ENCODE measurements around the gene GPR171.
"Not testable (repeated sequence)": the region's sequence is repeated elsewhere in the genome, so short reads cannot be mapped to it uniquely, and the experiment has no call there.

Gene GPR171

DNA sequence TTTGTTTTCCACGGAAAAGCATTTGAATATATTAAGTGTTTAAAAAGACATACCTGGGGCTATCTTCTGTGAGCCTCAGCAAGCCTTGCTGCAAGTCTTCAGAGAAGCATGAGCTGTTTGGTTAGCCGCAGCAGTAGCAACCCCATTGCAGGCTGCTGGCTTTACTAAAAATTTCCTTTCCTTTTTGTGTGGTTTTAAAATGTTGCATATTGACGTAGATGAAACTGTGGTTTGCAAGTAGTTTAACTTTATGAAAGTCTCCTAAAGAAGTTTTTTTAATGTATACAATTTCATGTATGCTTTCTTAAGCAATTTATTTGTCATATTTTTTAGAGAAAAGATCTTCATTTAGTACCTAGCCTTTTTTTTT, at the start of gene GPR171:
Gene GPR171, minus strand, starts transcription at position 166 of the 370 bp plus-strand sequence. CDS start 3,830 bp downstream, outside the sequence.
- DNase-seq (ENCODE audit: low spot score) = no peak

DNA sequence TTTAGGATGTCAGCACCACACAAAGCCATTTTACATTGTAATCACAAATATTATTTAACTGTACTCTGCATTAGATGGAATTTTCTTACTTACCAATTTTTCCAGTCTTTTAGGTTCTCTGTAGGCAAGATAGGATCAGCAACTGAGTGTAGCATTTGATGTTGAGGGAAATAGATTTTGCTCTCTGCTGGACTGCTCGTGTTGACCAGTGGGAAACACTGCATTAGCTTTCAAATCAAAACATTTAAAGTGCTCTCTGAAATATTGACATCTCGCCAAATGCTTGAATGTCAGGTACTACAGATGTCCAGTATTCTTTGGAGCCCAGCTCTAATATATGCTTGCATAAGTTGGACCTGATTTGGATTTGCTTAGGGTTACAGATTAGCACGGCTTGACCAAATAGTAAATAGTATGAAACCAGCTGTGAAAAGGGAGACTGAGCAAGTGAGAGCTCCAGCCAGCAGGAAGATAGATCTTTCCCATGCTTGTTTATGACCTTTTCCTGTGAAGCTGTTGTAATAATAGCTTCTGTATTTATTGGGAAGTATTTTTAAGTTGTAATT, 45.8 kb upstream of the GPR171 start:
- DNase-seq (ENCODE audit: low spot score) = no peak

DNA sequence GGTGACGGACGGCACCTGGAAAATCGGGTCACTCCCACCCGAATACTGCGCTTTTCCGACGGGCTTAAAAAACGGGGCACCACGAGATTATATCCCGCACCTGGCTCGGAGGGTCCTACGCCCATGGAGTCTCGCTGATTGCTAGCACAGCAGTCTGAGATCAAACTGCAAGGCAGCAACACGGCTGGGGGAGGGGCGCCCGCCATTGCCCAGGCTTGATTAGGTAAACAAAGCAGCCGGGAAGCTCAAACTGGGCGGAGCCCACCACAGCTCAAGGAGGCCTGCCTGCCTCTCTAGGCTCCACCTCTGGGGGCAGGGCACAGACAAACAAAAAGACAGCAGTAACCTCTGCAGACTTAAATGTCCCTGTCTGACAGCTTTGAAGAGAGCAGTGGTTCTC, 39.0 kb upstream of the GPR171 start:
- DNase-seq (ENCODE audit: low spot score) = not testable (repeated sequence)

- no peak for DNase-seq (ENCODE audit: low spot score)
Measured at GRCh38 chr3:151236736-151237135, 33.7 kb upstream of the GPR171 start.

DNA sequence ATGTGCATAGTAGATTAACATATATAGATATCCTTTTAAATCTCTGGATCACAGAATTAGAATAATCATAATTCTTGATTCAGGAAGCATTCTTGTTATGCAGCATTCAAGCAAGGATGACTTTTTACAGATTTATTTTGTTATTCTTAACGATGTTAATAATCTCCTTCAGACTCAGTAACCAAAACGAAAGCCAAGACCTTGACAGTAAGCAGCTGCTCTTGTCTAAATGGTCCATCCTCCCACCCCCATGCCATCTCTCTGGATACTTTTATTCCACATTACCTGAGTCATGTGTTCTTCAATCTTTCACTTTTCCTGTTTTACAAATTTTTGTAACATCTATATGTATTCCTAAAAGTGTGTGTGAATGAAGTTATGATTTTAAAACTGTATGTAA, 33.3 kb upstream of the GPR171 start:
- DNase-seq (ENCODE audit: low spot score) = no peak

- no peak for DNase-seq (ENCODE audit: low spot score)
Measured at GRCh38 chr3:151234825-151235224, 31.8 kb upstream of the GPR171 start.

DNA sequence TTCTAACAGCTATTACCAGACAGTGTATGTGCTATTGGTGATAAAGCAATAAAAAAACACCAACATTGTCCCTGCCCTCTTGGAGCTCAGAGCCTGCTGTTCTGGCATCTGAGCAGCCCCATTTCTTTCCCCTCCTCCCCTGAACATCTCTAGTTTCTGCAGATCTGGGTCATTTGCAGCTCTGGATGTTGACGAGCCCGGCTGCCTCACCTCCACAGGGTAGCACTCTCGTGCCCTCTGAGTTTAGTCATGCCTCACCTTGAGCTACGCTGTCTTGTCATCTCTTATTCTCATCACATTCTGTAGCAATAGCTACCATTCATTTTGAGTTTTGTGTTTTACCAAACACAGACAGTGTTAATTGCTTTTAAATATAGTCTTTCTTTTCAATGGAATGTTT, 30.0 kb upstream of the GPR171 start:
- DNase-seq (ENCODE audit: low spot score) = no peak

DNA sequence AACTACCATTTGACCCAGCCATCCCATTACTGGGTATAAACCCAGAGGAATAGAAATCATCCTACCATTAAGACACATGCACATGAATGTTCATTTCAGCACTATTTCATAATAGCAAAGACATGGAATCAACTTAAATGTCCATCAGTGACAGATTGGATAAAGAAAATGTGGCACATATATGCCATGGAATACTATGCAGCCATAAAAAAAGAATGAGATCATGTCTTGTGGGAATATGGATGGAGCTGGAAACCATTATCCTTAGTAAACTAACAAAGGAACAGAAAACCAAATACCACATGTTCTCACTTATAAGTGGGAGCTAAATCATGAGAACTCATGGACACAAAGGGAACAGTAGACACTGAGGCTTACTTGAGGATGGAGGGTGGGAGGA, 29.4 kb upstream of the GPR171 start:
- not testable (repeated sequence) for DNase-seq (ENCODE audit: low spot score)

DNA sequence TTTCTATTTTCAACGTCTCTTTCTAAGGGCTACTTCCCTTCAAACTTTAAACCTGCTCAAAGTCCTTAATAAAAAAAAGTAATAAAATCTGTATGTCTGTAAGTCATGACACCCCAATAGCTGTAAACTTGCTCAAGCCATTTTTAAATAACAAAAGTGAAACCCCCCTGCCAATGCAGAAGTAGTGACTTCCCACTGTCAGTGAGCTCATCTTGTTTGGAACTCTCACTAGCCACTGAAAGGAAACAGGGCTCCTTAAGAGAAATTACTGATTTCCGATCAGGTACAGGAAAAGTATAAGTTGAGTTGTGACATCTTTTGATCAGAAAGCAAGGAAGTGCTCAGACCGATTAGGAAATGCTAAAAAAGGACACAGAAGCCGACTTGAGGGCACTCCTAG, 27.6 kb upstream of the GPR171 start:
- no peak for DNase-seq (ENCODE audit: low spot score)

GRCh38 chr3:151228666-151229040, 25.6 kb upstream of the GPR171 start:
- peak; percentile 16 for DNase-seq (ENCODE audit: low spot score)

- DNase-seq (ENCODE audit: low spot score) = peak; percentile 76
Measured at GRCh38 chr3:151227807-151228665, 25.0 kb upstream of the GPR171 start.

DNA sequence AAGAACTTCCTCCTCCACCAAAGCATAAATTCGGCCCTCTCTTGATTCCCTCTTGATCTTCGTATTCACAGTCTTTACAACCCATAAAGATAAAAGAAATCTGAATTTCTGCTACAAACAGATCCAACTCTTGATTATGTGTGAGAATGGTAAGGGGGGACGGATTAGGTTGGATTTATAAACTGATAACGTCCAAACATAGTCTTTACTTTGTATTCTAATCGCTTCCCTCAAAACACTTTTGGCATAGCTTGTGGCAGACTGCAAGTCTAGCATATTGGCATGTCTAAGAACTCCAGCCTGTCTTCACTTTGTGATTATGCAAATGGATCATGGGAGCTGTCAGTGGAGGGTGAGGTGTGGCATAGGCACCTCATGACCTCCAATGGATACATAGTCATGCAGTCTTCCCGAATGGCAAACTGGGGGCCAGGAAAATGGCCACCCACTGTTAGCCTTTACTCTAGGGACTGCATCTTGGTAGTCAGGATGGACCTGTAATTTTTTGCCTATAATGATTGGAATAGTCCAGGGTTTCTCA, 24.3 kb upstream of the GPR171 start:
- DNase-seq (ENCODE audit: low spot score) = no peak

DNA sequence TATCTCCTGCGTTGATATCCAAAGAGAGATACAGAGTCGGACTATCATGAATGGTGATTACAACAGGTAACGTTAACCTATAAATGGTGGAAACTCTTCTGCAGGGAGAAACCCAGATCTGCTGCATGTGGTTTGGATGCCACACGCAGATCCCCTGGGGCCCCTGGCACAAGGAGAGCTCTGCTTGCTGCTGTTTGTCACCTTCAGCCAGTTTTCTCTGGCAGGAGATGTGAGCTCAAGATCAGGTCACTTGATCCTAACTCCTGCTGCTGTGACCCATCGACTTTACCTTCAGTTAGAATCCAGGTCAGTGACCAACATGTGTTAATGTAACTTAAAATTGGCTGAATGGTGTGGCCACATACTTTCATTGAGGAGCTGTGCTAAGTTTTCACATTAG, 23.8 kb upstream of the GPR171 start:
- DNase-seq (ENCODE audit: low spot score) = no peak

DNA sequence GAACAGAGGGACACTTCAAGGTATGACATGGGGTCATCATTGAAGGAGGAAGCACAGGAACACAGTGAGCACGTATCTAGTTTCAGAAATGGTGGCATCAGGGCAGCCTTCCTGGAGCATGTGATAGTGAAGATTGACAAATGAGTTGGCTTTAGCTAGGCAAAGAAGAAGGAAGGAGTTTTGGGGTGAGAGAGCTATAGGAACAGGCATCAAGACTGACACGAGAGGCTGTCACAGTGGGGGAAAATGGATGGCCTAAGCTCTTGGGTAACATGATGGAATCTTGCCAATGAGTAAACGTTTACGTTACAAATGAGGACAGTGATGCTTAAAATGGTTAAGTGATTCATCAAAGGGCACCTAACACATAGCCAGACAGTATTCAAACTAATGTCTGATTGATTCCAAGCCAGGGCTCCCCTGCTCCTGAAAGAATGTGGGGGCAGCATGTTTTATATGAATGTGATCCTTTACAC, 23.1 kb upstream of the GPR171 start:
- peak; percentile 9 for DNase-seq (ENCODE audit: low spot score)

- no peak for DNase-seq (ENCODE audit: low spot score)
Measured at GRCh38 chr3:151225040-151225975, 22.3 kb upstream of the GPR171 start.

DNA sequence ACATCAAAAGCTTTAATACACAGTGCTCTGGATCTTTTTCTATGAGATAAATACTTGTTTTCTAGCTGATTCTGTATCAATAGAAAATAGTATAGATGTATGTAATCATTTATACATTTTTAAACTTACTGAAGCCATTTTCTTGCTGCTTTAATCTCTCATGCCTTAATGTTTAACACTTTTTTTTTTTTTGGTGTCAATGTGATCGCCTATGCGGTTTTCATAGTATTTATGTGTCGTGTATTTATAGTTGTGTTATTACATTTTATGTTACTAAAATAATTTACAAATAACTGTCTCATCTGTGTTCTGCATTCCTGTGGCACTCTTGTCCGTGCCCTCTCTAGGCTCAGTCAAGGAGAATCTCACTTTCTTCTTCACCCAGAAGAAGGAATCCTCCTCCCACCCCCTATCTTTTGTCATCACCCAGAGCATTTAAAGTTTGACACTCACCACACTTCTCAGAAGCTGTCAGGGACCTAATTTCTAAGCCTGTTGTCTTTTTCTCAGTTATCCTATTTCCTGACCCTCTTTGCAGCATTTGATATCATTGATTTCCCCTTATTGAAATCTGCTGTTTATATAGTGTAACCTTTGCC, 21.4 kb upstream of the GPR171 start:
- no peak for DNase-seq (ENCODE audit: low spot score)

GRCh38 chr3:151219056-151219455, 16.0 kb upstream of the GPR171 start:
- DNase-seq (ENCODE audit: low spot score) = peak; percentile 27

GRCh38 chr3:151218136-151218535, 15.1 kb upstream of the GPR171 start:
- DNase-seq (ENCODE audit: low spot score) = no peak

DNA sequence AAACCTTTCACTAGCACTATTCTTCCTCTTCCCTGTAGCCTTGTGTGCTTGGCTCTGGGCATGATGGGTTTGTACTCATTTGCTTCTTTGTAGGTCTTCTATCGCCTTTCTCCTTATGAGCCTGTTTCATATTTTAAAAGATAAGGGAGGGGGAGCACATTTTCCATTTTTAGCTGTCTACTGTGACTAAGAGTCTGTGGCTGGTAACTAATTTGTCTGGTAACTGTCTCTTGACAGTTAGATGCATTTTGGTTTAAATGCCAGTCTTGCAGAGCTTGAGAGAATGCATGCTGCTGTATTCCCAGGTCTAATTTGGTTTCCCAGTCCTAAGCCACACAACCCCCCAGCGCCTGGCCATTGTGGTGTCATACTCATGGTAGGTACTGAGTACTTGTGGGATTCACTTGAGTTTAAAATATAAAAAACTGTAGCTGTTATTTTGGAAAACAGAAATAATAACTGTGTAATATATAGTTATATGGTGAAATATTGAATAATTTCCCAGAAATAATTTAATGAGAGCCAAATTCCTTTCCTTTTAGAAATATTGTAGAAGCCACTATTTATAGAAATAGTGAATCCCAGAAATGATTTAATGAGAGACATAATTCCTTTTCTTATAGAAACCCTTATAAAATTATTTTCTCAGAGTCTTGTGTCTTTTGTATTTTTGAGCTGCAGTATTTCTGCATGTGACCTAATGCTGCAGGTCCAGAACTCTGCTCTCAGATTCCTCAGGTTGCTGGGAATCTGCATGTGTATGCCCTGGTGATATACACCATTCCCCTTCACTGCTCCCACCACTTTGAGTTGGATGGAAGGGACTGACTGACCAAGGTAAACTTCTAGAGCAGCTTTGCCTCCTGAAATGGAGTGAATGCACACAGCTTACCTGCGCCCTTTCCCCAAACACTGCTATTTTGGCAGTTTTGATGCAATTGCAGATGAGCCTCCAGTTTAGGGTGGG, 13.9 kb upstream of the GPR171 start:
- no peak for DNase-seq (ENCODE audit: low spot score)

DNA sequence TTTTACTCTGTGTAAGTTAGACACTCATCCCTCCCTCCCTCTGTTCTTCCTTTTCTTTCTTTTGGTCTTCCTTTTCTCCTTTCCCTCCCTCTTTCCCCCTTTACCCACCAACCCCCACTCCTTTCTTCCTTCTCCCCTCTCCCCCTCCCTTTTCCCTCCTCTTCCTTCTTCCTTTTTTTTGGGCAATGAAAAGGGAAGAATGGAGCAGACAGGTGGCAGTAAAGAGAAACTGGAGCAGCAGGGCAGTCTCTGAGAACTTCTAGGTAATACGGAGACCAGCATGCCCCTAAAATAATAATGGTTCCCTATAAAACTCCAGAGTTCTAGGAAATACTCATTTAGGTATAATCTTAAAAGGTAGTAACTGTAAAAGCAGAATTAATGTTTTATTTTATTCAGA, 11.4 kb upstream of the GPR171 start:
- DNase-seq (ENCODE audit: low spot score) = no peak

GRCh38 chr3:151213881-151214280, 10.9 kb upstream of the GPR171 start:
- DNase-seq (ENCODE audit: low spot score) = no peak

Measured in AG08396 (cell line).